ENCODE measurements around the gene TM4SF18. TPM values are rescaled to one million over a fixed set of nuclear protein-coding genes. Genes with fewer than 3 reads are reported as not detected.
"Not testable (repeated sequence)": the region's sequence is repeated elsewhere in the genome, so short reads cannot be mapped to it uniquely, and the experiment has no call there.

The TM4SF18 gene
- polyA plus RNA-seq, 1 donor: 29.8 TPM

DNA sequence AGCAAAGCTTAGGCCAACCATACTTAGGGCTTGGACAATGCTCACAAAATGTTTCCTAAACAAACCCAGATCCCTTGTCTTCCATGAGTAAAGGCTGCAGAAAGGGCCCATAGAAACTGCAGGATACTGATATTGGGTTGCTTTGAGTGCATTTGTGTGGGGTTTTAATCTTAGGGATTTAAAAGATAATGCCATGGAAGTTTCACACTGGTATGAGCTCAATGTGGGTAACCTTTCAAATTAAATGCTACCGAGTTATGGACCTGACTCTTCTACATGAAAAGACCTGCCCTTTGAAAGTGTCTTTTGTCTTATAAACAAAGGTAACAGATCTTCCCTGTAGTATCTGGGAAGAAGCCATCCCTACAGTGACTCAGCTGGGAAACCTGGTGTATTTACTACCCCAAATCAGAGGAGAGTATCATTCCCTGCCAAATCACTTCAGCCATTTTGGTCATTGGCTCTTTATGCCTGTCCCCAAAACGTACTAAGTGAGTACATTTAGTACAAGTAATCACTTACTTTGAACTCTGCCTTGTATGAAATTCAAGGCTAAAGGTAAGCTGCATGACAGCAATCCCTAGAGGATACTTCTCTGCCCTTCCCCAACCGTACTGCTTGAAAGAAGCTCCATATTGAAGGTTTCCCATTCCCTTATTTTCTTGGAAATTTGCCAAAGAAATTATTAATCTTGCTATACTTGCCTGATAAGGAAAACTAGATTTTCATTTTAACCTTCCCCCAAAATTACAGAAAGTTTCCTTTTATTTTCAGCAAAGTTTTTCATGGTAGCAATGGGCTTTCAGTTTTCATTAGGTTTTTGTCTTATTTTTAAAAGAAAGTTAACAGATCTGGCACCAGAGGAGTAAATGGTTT lies 36.8 kb upstream of the TM4SF18 start:
- DNase-seq: no peak

DNA sequence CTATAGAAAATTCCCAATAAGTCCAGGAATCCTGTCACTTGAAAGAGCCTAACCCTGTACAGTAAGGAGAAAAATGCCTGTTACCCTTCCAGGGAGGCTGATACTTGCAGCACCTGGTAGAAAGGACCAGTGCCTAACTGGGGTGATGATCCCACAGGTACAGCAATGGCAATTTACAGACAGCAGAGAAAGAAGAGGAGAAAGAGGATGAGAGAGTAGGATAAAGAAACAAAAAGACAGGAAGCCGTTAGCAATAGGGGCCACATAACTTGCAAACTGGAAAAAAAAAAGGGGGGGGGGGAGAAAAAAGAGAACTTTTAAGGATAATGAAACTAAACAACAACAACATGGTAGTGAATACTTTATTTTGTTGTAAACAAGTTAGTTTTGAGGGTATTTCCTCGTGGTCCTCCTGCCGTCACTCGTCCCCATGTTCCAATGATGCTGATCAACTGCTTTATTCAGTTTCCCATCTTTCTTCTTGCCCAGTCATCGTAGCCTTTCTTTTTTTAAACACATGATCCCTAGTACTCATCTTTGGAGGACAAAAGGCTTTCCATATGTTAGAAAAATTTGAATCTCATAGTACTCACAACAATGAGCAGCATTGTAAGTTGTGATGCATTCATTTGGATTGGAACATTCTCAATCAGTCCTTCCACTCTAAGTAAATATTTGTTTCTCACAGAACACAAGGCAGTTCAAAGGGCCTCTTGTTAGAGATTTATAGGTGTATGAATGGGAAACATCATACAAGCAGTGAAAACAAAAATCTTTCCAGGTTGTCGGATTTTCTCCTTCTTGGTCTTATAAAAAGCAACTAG lies 35.5 kb upstream of the TM4SF18 start:
- no peak for DNase-seq

DNA sequence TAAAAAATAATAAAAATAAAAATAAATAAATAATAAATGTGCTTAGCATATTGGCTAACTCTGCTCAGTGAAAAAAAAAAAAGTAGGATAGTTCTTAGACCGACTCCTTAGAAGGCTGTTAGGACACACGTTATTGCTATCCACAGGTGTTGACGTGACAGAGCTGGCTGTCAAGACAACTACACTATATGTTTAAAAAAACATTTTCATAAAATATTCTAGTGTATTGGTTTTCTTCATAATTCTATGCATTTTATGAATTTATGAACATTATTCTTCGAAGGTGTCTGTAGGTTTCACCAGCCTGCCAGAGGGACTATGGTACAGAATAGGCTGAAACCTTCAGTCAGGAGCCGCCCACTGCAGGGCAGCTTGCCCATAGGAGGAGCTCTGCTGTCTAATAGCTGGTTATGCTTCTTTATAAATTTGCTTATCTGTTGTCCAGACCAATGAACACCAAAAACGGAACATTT lies 34.8 kb upstream of the TM4SF18 start:
- no peak for DNase-seq

GRCh38 chr3:149366941-149367840 lies 33.8 kb upstream of the TM4SF18 start:
- DNase-seq: no peak

DNA sequence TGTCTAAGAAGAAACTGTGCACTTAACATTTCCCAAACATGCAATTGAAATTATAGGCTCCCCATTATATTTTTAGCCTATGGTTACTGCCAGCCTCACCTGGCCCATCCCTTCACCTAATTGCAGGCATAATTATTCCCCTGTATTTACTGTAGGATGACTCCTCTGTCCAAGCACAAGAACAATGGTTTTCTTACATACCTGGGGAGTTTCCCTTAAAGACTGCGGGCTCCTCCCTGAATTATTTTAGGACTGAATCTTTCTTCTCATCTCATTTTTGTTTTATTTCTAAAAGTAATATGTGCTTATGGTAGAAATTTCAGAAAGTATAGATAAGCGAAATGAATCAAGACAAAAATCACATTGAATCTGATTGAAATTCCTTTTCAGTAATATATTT lies 32.6 kb upstream of the TM4SF18 start:
- no peak for DNase-seq

- no peak for DNase-seq
Measured at GRCh38 chr3:149364624-149365023, 31.2 kb upstream of the TM4SF18 start.

DNA sequence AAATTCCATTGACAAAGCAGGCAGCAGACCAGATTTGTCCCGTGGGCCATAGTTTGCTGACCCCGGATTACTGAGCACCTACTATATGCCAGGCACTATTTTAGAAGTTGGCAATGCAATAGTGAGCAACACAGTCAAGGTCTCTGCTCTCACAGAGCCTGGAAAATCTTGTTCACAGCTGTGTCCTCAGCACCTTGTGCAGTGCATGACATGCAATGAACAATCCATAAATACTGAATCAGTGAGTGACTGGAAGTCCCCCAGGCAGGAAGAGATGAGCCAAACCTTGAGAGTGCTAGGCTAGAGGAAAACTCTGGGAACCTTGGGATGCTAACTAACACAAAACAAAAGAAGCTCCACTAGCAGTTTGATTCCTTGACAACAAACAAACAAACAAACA lies 29.6 kb upstream of the TM4SF18 start:
- DNase-seq: no peak

DNA sequence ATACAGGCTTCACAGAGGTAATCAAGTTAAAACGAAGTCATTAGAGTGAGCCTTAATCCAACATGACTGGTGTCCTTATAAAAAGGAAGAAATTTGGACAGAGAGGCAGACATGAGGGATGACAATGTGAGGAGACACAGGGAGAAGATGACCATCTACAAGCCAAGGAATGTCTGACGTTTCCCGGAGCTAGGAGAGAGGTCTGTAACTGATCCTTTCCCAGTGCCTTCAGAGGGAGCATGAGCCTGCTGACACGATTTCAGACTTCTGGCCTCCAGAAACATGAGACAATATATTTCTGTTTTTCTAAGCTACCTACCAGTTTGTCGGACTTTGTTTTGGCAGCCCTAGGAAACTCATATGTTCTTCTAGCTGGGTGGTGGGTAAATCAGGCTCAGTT lies 28.9 kb upstream of the TM4SF18 start:
- no peak for DNase-seq

GRCh38 chr3:149356630-149357029 lies 23.2 kb upstream of the TM4SF18 start:
- no peak for DNase-seq

- DNase-seq: no peak
Measured at GRCh38 chr3:149356044-149356592, 22.7 kb upstream of the TM4SF18 start.

- no peak for DNase-seq
Measured at GRCh38 chr3:149353581-149354184, 20.2 kb upstream of the TM4SF18 start.

- no peak for DNase-seq
Measured at GRCh38 chr3:149352556-149352955, 19.1 kb upstream of the TM4SF18 start.

DNA sequence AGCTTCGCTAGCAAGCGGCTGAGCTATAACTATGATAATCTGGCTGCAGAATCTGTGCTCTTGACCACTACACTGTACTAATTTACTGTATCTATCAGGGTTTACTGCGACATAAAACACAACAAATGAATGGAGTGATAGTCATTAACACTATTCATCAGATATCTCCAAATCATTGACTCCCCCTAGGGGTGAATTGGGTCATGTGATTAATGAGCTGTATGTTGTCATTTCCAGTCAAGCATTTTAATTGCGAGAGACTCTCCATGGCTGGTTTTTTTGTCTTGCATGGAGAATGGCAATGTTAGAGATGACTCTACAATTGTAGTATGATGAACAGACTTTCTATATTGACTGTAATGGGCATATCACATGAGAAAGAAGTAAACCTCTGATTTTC lies 10.5 kb upstream of the TM4SF18 start:
- no peak for DNase-seq

GRCh38 chr3:149342413-149343380 lies 9.3 kb upstream of the TM4SF18 start:
- no peak for DNase-seq

DNA sequence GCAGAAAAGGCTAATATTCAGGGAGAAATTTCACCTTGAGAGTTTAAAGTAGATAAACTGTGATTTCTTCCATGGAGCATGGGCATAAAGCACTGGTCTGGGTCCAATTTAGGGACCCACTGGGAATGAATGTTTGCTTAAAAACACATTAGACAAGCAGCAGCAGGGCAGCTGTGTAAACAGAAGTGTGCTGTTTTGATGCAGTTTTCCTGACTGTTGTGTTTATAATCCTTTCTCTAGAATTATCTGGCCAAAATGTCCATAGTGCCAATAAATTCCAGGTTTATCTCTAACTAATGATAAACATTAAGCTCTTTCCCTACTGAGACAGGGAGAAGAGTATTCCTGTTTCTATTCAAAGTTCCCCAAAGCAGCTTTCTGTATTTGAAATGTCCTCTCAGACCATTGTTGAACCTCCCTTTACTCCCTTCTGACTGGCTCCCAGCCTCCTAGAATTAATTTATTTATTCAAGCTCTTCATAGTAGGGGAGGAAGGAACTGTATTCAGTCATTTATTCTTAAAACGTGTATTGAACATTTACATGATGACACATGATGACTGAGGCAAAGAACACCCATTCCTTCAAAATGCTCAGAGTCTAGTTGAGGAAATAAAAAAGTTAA lies 7.0 kb upstream of the TM4SF18 start:
- DNase-seq: no peak

DNA sequence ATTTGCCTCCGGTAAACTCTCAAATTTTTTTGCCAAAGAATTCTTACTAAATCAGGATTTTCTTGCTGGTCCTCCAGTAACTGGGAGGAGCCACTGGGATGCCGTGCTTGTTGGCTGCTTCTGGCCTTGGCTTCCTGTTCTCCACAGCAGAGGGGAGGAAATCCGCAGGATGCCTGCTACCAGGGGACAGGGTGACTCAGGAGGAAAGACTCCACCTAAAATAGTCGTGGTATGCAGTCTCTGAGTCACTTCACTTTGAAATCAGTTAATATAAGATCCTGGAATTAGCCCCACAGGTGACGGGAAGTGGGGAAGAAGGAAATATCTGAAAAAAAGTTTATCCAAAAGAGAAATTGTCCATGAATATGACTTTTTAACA lies 6.5 kb upstream of the TM4SF18 start:
- no peak for DNase-seq

DNA sequence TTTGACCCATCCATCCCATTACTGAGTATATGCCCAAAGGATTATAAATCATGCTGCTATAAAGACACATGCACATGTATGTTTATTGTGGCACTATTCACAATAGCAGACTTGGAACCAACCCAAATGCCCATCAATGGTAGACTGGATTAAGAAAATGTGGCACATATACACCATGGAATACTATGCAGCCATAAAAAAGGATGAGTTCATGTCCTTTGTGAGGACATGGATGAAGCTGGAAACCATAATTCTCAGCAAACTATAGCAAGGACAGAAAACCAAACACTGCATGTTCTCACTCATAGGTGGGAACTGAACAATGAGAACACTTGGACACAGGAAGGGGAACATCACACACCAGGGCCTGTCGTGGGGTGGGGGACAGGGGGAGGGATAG lies 4.0 kb upstream of the TM4SF18 start:
- not testable (repeated sequence) for DNase-seq

GRCh38 chr3:149336925-149337324 lies 3.5 kb upstream of the TM4SF18 start:
- DNase-seq: no peak

- DNase-seq: no peak
Measured at GRCh38 chr3:149332771-149333170, 665 bp downstream of the TM4SF18 start.
